ENCODE data around the gene CD300C.

- no peak for TF ChIP-seq CTCF (IDR thresholded peaks at IDR 0.05)
- no peak for TF ChIP-seq POLR2A (IDR thresholded peaks at IDR 0.05)
Observed at GRCh38 chr17:74547736-74548135, 1.8 kb upstream of the CD300C start.

Measured in esophagus squamous epithelium (tissue), 4 donors.